Central memory CD8-positive, alpha-beta T cell (primary cell): ENCODE results near the gene RNF141.

Experiments
- ATAC-seq: fragments of 150-1000 bp; cut with Tn5 transposase; replicated peaks from 2 replicates; pipeline ENCODE4 v1.10.0; 2022; ENCODE audit warnings: mild to moderate bottlenecking, moderate FRiP score, moderate number of reproducible peaks; ENCODE audit not compliant: poor library complexity, severe bottlenecking; ENCODE audit errors: extremely low read depth
- DNase-seq, 2 donors: peaks; one replicate each; pipeline ENCODE4 v3.0.0; 2021; ENCODE audit warnings: low spot score in 2 of 2
- H3K27ac Mint-ChIP-seq: one replicate; pipeline ENCODE4 v1.8.0; 2022; ENCODE audit warnings: low read depth, mild to moderate bottlenecking, moderate library complexity, mixed read lengths
- H3K27me3 Mint-ChIP-seq: one replicate; pipeline ENCODE4 v1.8.0; 2022; ENCODE audit warnings: mixed read lengths
- H3K36me3 Mint-ChIP-seq: one replicate; pipeline ENCODE4 v1.8.0; 2022; ENCODE audit warnings: mild to moderate bottlenecking, moderate library complexity, mixed read lengths; ENCODE audit not compliant: insufficient read depth
- H3K4me1 Mint-ChIP-seq: one replicate; pipeline ENCODE4 v1.8.0; 2022; ENCODE audit warnings: mixed read lengths
- H3K4me3 Mint-ChIP-seq: one replicate; pipeline ENCODE4 v1.8.0; 2022; ENCODE audit warnings: mild to moderate bottlenecking, moderate library complexity, mixed read lengths
- H3K9me3 Mint-ChIP-seq: one replicate; pipeline ENCODE4 v1.8.0; 2022; ENCODE audit warnings: mixed read lengths

RNF141 gene

GRCh38 chr11:10488121-10488933, 52.7 kb downstream of the RNF141 start:
- Mint-ChIP-seq H3K9me3 (no peaks in the 10 kb centered on the region), H3K36me3 (peaks cover 18% of the 10 kb centered on the region)
- no peak for DNase-seq

GRCh38 chr11:10487002-10487647, 53.9 kb downstream of the RNF141 start:
- Mint-ChIP-seq H3K9me3 (no peaks in the 10 kb centered on the region), H3K36me3 (peaks cover 21% of the 10 kb centered on the region), H3K27me3 (no peaks in the 10 kb centered on the region), H3K27ac (no peak overlapping the region), H3K4me3 (no peak overlapping the region), H3K4me1 (peaks cover 23% of the 10 kb centered on the region)
- ATAC-seq (no peak), DNase-seq (no peak)

More at GRCh38 chr11:10488121-10488933, 52.7 kb downstream of the RNF141 start:
- peak overlapping the region; percentile 73 for H3K27ac Mint-ChIP-seq
- no peaks in the 10 kb centered on the region for H3K27me3 Mint-ChIP-seq
- ATAC-seq: no peak
- H3K4me3 Mint-ChIP-seq: no peak overlapping the region
- H3K4me1 Mint-ChIP-seq: peaks cover 23% of the 10 kb centered on the region

- no peaks in the 10 kb centered on the region for H3K27me3 Mint-ChIP-seq
- ATAC-seq: no peak
- no peak for DNase-seq
- no peaks in the 10 kb centered on the region for H3K9me3 Mint-ChIP-seq
- peaks cover 16% of the 10 kb centered on the region for H3K4me1 Mint-ChIP-seq
- H3K4me3 Mint-ChIP-seq: no peak overlapping the region
- H3K27ac Mint-ChIP-seq: no peak overlapping the region
- H3K36me3 Mint-ChIP-seq: peaks cover 21% of the 10 kb centered on the region
Observed at GRCh38 chr11:10486161-10486840, 54.7 kb downstream of the RNF141 start.

- Mint-ChIP-seq H3K36me3 (peaks cover 22% of the 10 kb centered on the region), H3K4me1 (peaks cover 14% of the 10 kb centered on the region), H3K27ac (no peak overlapping the region), H3K27me3 (no peaks in the 10 kb centered on the region), H3K4me3 (no peak overlapping the region), H3K9me3 (no peaks in the 10 kb centered on the region)
- ATAC-seq: no peak
- no peak for DNase-seq
Observed at GRCh38 chr11:10485646-10486045, 55.3 kb downstream of the RNF141 start.

GRCh38 chr11:10484461-10485180, 56.4 kb downstream of the RNF141 start:
- H3K27ac Mint-ChIP-seq: no peak overlapping the region
- peaks cover 20% of the 10 kb centered on the region for H3K36me3 Mint-ChIP-seq
- no peak for DNase-seq
- no peaks in the 10 kb centered on the region for H3K9me3 Mint-ChIP-seq
- no peak for ATAC-seq
- no peak overlapping the region for H3K4me3 Mint-ChIP-seq
- peaks cover 9% of the 10 kb centered on the region for H3K4me1 Mint-ChIP-seq
- no peaks in the 10 kb centered on the region for H3K27me3 Mint-ChIP-seq

GRCh38 chr11:10483584-10483983, 57.4 kb downstream of the RNF141 start:
- H3K4me3 Mint-ChIP-seq: no peak overlapping the region
- H3K4me1 Mint-ChIP-seq: peaks cover 8% of the 10 kb centered on the region
- H3K36me3 Mint-ChIP-seq: peaks cover 20% of the 10 kb centered on the region
- H3K9me3 Mint-ChIP-seq: no peaks in the 10 kb centered on the region
- ATAC-seq (no peak), DNase-seq (no peak)
- no peak overlapping the region for H3K27ac Mint-ChIP-seq
- no peaks in the 10 kb centered on the region for H3K27me3 Mint-ChIP-seq

GRCh38 chr11:10483174-10483573, 57.8 kb downstream of the RNF141 start:
- Mint-ChIP-seq H3K4me1 (peaks cover 6% of the 10 kb centered on the region), H3K4me3 (no peak overlapping the region), H3K27me3 (no peaks in the 10 kb centered on the region), H3K9me3 (no peaks in the 10 kb centered on the region), H3K27ac (no peak overlapping the region), H3K36me3 (peaks cover 17% of the 10 kb centered on the region)
- DNase-seq: no peak
- ATAC-seq: no peak

GRCh38 chr11:10481560-10482349, 59.2 kb downstream of the RNF141 start:
- no peaks in the 10 kb centered on the region for H3K27me3 Mint-ChIP-seq
- no peak overlapping the region for H3K27ac Mint-ChIP-seq
- peaks cover 12% of the 10 kb centered on the region for H3K4me1 Mint-ChIP-seq
- DNase-seq (no peak), ATAC-seq (no peak)
- H3K36me3 Mint-ChIP-seq: peaks cover 21% of the 10 kb centered on the region
- no peaks in the 10 kb centered on the region for H3K9me3 Mint-ChIP-seq
- H3K4me3 Mint-ChIP-seq: no peak overlapping the region

- ATAC-seq (no peak), DNase-seq (no peak)
- Mint-ChIP-seq H3K36me3 (peaks cover 22% of the 10 kb centered on the region), H3K4me3 (no peak overlapping the region), H3K27ac (no peak overlapping the region), H3K4me1 (peaks cover 20% of the 10 kb centered on the region), H3K9me3 (no peaks in the 10 kb centered on the region), H3K27me3 (no peaks in the 10 kb centered on the region)
Observed at GRCh38 chr11:10480760-10481159, 60.2 kb downstream of the RNF141 start.

- Mint-ChIP-seq H3K36me3 (peaks cover 21% of the 10 kb centered on the region), H3K27ac (no peak overlapping the region), H3K4me3 (no peak overlapping the region), H3K4me1 (peaks cover 27% of the 10 kb centered on the region), H3K9me3 (no peaks in the 10 kb centered on the region), H3K27me3 (no peaks in the 10 kb centered on the region)
- ATAC-seq: no peak
- no peak for DNase-seq
Observed at GRCh38 chr11:10480026-10480425, 61.0 kb downstream of the RNF141 start.

- Mint-ChIP-seq H3K27ac (peak overlapping the region; percentile 40), H3K27me3 (no peaks in the 10 kb centered on the region), H3K4me3 (no peak overlapping the region), H3K4me1 (peaks cover 39% of the 10 kb centered on the region), H3K36me3 (peaks cover 17% of the 10 kb centered on the region), H3K9me3 (no peaks in the 10 kb centered on the region)
- no peak for ATAC-seq
- DNase-seq: no peak
Observed at GRCh38 chr11:10478574-10479550, 62.1 kb downstream of the RNF141 start.
